GM12878 (cell line): ENCODE data around the gene SCD5. TPM values are rescaled to one million over a fixed set of nuclear protein-coding genes. Genes with fewer than 3 reads are reported as not detected.

Experiments
- ATAC-seq: fragments of 200-7000 bp; cut with Tn5 transposase; 3 replicates; pipeline ENCODE4 v1.9.1; 2020; ENCODE audit warnings: mild to moderate bottlenecking, moderate library complexity
- BruUV-seq: library from RNA; stranded (reverse); fragments of 400-500 nt; replicated peaks from 2 replicates; lab custom pipeline; 2021; lab: Mats Ljungman, UMichigan
- CTCF ChIA-PET: fragments of 300-600 bp; sonication (Branson Sonifier 250); formaldehyde crosslinking; extraction: SDS; loops from one replicate; lab custom pipeline; 2021; ENCODE audit warnings: inconsistent platforms; lab: Yijun Ruan, JAX
- POLR2A ChIA-PET: fragments of 350-600 bp; formaldehyde crosslinking; extraction: SDS; loops from one replicate; lab custom pipeline; 2021; ENCODE audit warnings: inconsistent platforms; lab: Charles Lee
- RAD21 ChIA-PET: fragments of 300-600 bp; sonication (Branson Sonifier 250); formaldehyde crosslinking; loops from one replicate; lab custom pipeline; 2023; ENCODE audit warnings: antibody characterized with exemption; ENCODE audit not compliant: unreplicated experiment; lab: Charles Lee
- SMC1A ChIA-PET: fragments of 300-600 bp; sonication (Branson Sonifier 250); formaldehyde crosslinking; loops from one replicate; lab custom pipeline; 2023; ENCODE audit not compliant: unreplicated experiment, uncharacterized antibody; lab: Charles Lee
- DNase-seq: peaks from one replicate; pipeline ENCODE4 v3.0.0-alpha.2; 2011; ENCODE audit warnings: low read depth, low spot score
- FAIRE-seq: peaks from 3 replicates; lab custom pipeline; 2011; peaks lifted over from hg19 to GRCh38; lab: Jason Lieb, UNC
- H2AFZ ChIP-seq: 2 replicates; pipeline ENCODE4 v1.6.0; 2011; ENCODE audit warnings: low read depth, low read length, control low read depth; ENCODE audit not compliant: control insufficient read depth
- H3K27ac ChIP-seq: 2 replicates; pipeline ENCODE4 v1.5.1; 2011; ENCODE audit warnings: control low read depth; ENCODE audit not compliant: control insufficient read depth, insufficient read depth
- H3K27me3 ChIP-seq, 2 experiments: replicated peaks in 1 of 2; 2 replicates each; pipeline versions ENCODE4 v1.6.0 to v1.6.1; 2011; ENCODE audit warnings: low read length in 1 of 2; ENCODE audit not compliant: control insufficient read depth in 2 of 2, insufficient read depth in 2 of 2
- H3K36me3 ChIP-seq, 2 experiments: 2 replicates each; pipeline ENCODE4 v1.5.1; 2011; ENCODE audit warnings: low read length in 1 of 2; ENCODE audit not compliant: control insufficient read depth in 2 of 2, insufficient read depth in 2 of 2
- H3K4me1 ChIP-seq: 2 replicates; pipeline ENCODE4 v1.6.1; 2011; ENCODE audit warnings: mild to moderate bottlenecking, low read length, moderate library complexity, mixed read lengths; ENCODE audit not compliant: control insufficient read depth, insufficient read depth
- H3K4me2 ChIP-seq: 2 replicates; pipeline ENCODE4 v1.6.0; 2011; ENCODE audit warnings: control low read depth; ENCODE audit not compliant: control insufficient read depth, insufficient read depth
- H3K4me3 ChIP-seq: fragments of 200-600 bp; sonication (generic); 2 replicates; pipeline ENCODE4 v1.5.1; 2016
- H3K79me2 ChIP-seq: 2 replicates; pipeline ENCODE4 v1.6.0; 2011; ENCODE audit warnings: low read length; ENCODE audit not compliant: control insufficient read depth, insufficient read depth
- H3K9ac ChIP-seq: 2 replicates; pipeline ENCODE4 v1.8.0; 2011; ENCODE audit warnings: low read length, control low read depth, mixed read lengths; ENCODE audit not compliant: control insufficient read depth, insufficient read depth
- H3K9me3 ChIP-seq: replicated peaks from 3 replicates; pipeline ENCODE4 v1.5.1; 2011; ENCODE audit warnings: mild to moderate bottlenecking, low read length; ENCODE audit not compliant: control insufficient read depth, insufficient read depth
- H4K20me1 ChIP-seq: 2 replicates; pipeline ENCODE4 v1.6.0; 2011; ENCODE audit not compliant: control insufficient read depth, insufficient read depth
- BCL11A ChIP-seq: IDR thresholded peaks from 2 replicates; pipeline ENCODE4 v1.6.1; 2011; ENCODE audit warnings: low read depth, low read length
- HDAC2 ChIP-seq: fragments of 200-600 bp; sonication (generic); IDR thresholded peaks from 2 replicates; pipeline ENCODE4 v1.6.1; 2017
- HSF1 ChIP-seq: fragments of 150-350 bp; IDR thresholded peaks from 2 replicates; pipeline ENCODE4 v1.6.1; 2014; ENCODE audit warnings: mild to moderate bottlenecking, low read depth, low read length
- PML ChIP-seq: IDR thresholded peaks from 2 replicates; pipeline ENCODE4 v1.6.1; 2012; ENCODE audit warnings: low read length, inconsistent platforms
- RBBP5 ChIP-seq: fragments of 200-600 bp; sonication (generic); conservative IDR thresholded peaks from 2 replicates; pipeline ENCODE4 v1.6.1; 2016
- RUNX3 ChIP-seq: IDR thresholded peaks from 2 replicates; pipeline ENCODE4 v1.6.1; 2012; ENCODE audit warnings: low read length, inconsistent platforms
- TCF7 ChIP-seq: IDR thresholded peaks from 2 replicates; pipeline ENCODE4 v1.6.1; 2014; ENCODE audit warnings: antibody characterized with exemption, borderline replicate concordance
- USF2 ChIP-seq: IDR thresholded peaks from 2 replicates; pipeline ENCODE4 v1.6.1; 2011; ENCODE audit warnings: low read depth, low read length, improper control_type of control experiment, borderline replicate concordance
- WGBS: methylation state at CpG from one replicate; pipeline ENCODE4 v1.1.6; 2016; ENCODE audit warnings: low lambda C conversion rate; ENCODE audit not compliant: insufficient replicate concordance, insufficient coverage; ENCODE audit errors: missing lambda C conversion rate; 5-methylcytosine and 5-hydroxymethylcytosine counted together
- in situ Hi-C: fragments of 300-500 bp; cut with MboI; formaldehyde crosslinking; loops from 9 replicates; pipeline ENCODE4 v1.14.3; 2018; ENCODE audit warnings: mixed read lengths
- intact Hi-C: fragments of 100-400 bp; cut with micrococcal nuclease; formaldehyde crosslinking; loops from one replicate; pipeline ENCODE4 v1.14.2; 2022; ENCODE audit not compliant: unreplicated experiment
- polyA plus RNA-seq, 11 experiments: library from polyadenylated mRNA; depleted of rRNA in 4 of 11; unstranded in 6 of 11; stranded (reverse) in 5 of 11; fragments of >200 nt; fragmentation: Nextera tagmentation in 4 of 11; fragmentation: Illumina TruSeq in 1 of 11; extraction: Ambion mirVana in 4 of 11; extraction: Trizol in 1 of 11; gene quantifications; 1 replicate in 1 of 11; 2 replicates in 10 of 11; pipeline versions ENCODE4 v1.2.1 to v1.2.3, GENCODE V29; 2011 to 2016; ENCODE audit warnings: inconsistent platforms in 2 of 11, missing spikeins in 2 of 11, low read depth in 1 of 11
- total RNA-seq, 4 experiments: library from RNA; depleted of rRNA in 3 of 4; stranded (reverse); fragments of >200 nt in 3 of 4; fragmentation: Illumina TruSeq in 1 of 4; extraction: Trizol in 1 of 4; gene quantifications; 2 replicates each; pipeline versions ENCODE4 v1.2.1 to v1.2.3, GENCODE V29; 2013 to 2021

SCD5 gene
- total and polyA plus RNA-seq, 10 of the 15 experiments (the other 5 are each of a cell fraction or from before 2014, with no cell fraction given), result 2.4 to 15.0 (median 4.2) TPM

GRCh38 chr4:82614838-82615449, 183.7 kb downstream of the SCD5 start:
- peaks cover 0 to 7% of the 10 kb centered on the region in 2 experiments; a peak in 1 of 4 replicates for H3K27me3 ChIP-seq
- WGBS, result 18% methylated on average over 5 of the region's 5 CpGs
- no peak for DNase-seq
- no peaks in the 10 kb centered on the region for H3K9me3 ChIP-seq
- no TSS peak for BruUV-seq
- TF ChIP-seq PML, result no peak
- TF ChIP-seq HSF1, result no peak
- no peak for TF ChIP-seq HDAC2
- TF ChIP-seq RUNX3, result no peak
- no peak for TF ChIP-seq BCL11A
- no peak for TF ChIP-seq USF2
- no peak for TF ChIP-seq RBBP5
- no peak for TF ChIP-seq TCF7
- ATAC-seq, result no peak
- H3K79me2 ChIP-seq, result no peaks in the 10 kb centered on the region
- H4K20me1 ChIP-seq, result no peaks in the 10 kb centered on the region
- FAIRE-seq, result no peak
- ChIA-PET CTCF (no interaction called here), POLR2A (no interaction called here), SMC1A (no interaction called here), RAD21 (no interaction called here)
- no peaks in the 10 kb centered on the region for H3K36me3 ChIP-seq
- no peak overlapping the region for H3K4me3 ChIP-seq
- in situ Hi-C loops (no loop called here), intact Hi-C loops (no loop called here)
- H3K4me1 ChIP-seq, result no peaks in the 10 kb centered on the region
- no peak overlapping the region for H3K4me2 ChIP-seq
- no peak overlapping the region for H3K9ac ChIP-seq
- no peak overlapping the region for H3K27ac ChIP-seq
- H2AFZ ChIP-seq, result no peak overlapping the region
